ENCODE data around the gene TRIP6.

TRIP6 gene

GRCh38 chr7:100894860-100895700 lies 27.9 kb downstream of the TRIP6 start (continued):
- TF ChIP-seq ZNF112 (tag by site-specific recombination; IDR thresholded peaks at IDR 0.05): no peak
- no peak for TF ChIP-seq ZNF140 (tag by site-specific recombination; IDR thresholded peaks at IDR 0.05)
- TF ChIP-seq ZNF449 (tag by site-specific recombination; IDR thresholded peaks at IDR 0.05): no peak
- TF ChIP-seq ZNF701 (tag by site-specific recombination; IDR thresholded peaks at IDR 0.05): no peak
- no peak for TF ChIP-seq HOXA7 (CRISPR knock-in tag; IDR thresholded peaks at IDR 0.05; ENCODE audit: borderline replicate concordance)
- TF ChIP-seq ZBTB7A (tag by site-specific recombination; IDR thresholded peaks at IDR 0.05; ENCODE audit: low read depth): peak; percentile 94
- TF ChIP-seq ZNF341 (tag by site-specific recombination; IDR thresholded peaks at IDR 0.05; ENCODE audit: low read depth): peak; percentile 68
- TF ChIP-seq ZNF26 (tag by site-specific recombination; IDR thresholded peaks at IDR 0.05): no peak
- TF ChIP-seq ZNF624 (tag by site-specific recombination; IDR thresholded peaks at IDR 0.05): no peak
- no peak for TF ChIP-seq ZNF155 (tag by site-specific recombination; IDR thresholded peaks at IDR 0.05)
- no peak for TF ChIP-seq ZNF280D (tag by site-specific recombination; IDR thresholded peaks at IDR 0.05)
- no peak for TF ChIP-seq MYNN (tag by site-specific recombination; IDR thresholded peaks at IDR 0.05; ENCODE audit: borderline replicate concordance)
- peak; percentile 81 for TF ChIP-seq KLF8 (tag by site-specific recombination; IDR thresholded peaks at IDR 0.05)
- no peak for TF ChIP-seq ZNF488 (tag by site-specific recombination; IDR thresholded peaks at IDR 0.05)
- no peak for TF ChIP-seq ZFP37 (tag by site-specific recombination; IDR thresholded peaks at IDR 0.05)
- TF ChIP-seq ZNF530 (tag by site-specific recombination; IDR thresholded peaks at IDR 0.05; ENCODE audit: low read depth): no peak
- TF ChIP-seq ZFP69B (tag by site-specific recombination; IDR thresholded peaks at IDR 0.05): no peak
- TF ChIP-seq ZFP3 (tag by site-specific recombination; IDR thresholded peaks at IDR 0.05; ENCODE audit: low read depth): no peak
- no peak for TF ChIP-seq ZNF354C (tag by site-specific recombination; IDR thresholded peaks at IDR 0.05; ENCODE audit: borderline replicate concordance, low read depth)
- TF ChIP-seq CTCF (tag by site-specific recombination; IDR thresholded peaks at IDR 0.05): peak; percentile 78
- TF ChIP-seq ZNF280C (tag by site-specific recombination; IDR thresholded peaks at IDR 0.05): no peak
- no peak for TF ChIP-seq ZNF362 (tag by site-specific recombination; IDR thresholded peaks at IDR 0.05)
- TF ChIP-seq ZSCAN23 (tag by site-specific recombination; IDR thresholded peaks at IDR 0.05): no peak
- TF ChIP-seq ZNF423 (tag by site-specific recombination; IDR thresholded peaks at IDR 0.05): peak; percentile 24; the same call in 1 of the 2 replicates
- no peak for TF ChIP-seq ZNF214 (tag by site-specific recombination; IDR thresholded peaks at IDR 0.05; ENCODE audit: borderline replicate concordance)
- no peak for TF ChIP-seq ZNF10 (tag by site-specific recombination; IDR thresholded peaks at IDR 0.05)
- TF ChIP-seq ZNF202 (tag by site-specific recombination; IDR thresholded peaks at IDR 0.05; ENCODE audit: borderline replicate concordance): no peak
- no peak for TF ChIP-seq SP3 (tag by site-specific recombination; IDR thresholded peaks at IDR 0.05)
